CD14-positive monocyte (primary cell): ENCODE results near the gene TBCD. TPM values are rescaled to one million over a fixed set of nuclear protein-coding genes. Genes with fewer than 3 reads are reported as not detected.
A peak's percentile ranks its signal among the peaks of the same experiment; 100 is the strongest.

Experiments
- DNase-seq, 3 donors: peaks; one replicate each; pipeline ENCODE4 v3.0.0-alpha.2; 2011 to 2022
- H2AFZ ChIP-seq: 2 replicates; pipeline ENCODE4 v1.6.0; 2012; ENCODE audit warnings: mild to moderate bottlenecking, low read depth, low read length, inconsistent platforms; ENCODE audit not compliant: insufficient read depth, poor library complexity, severe bottlenecking
- H3K27ac ChIP-seq, 2 donors: 1 replicate in 1 of 2; 2 replicates in 1 of 2; pipeline ENCODE4 v1.5.1; 2012 to 2013; ENCODE audit warnings: low read length in 2 of 2, control low read depth in 1 of 2, inconsistent platforms in 1 of 2, low read depth in 1 of 2, mild to moderate bottlenecking in 1 of 2
- H3K27me3 ChIP-seq, 2 donors: one replicate each; pipeline versions ENCODE4 v1.6.0 to v1.6.1; 2011 to 2013; ENCODE audit warnings: low read length in 2 of 2; ENCODE audit not compliant: control insufficient read depth in 2 of 2, insufficient read depth in 2 of 2
- H3K36me3 ChIP-seq, 2 donors: replicated peaks in 1 of 2; 1 replicate in 1 of 2; 2 replicates in 1 of 2; pipeline versions ENCODE4 v1.5.1 to v1.6.1; 2012 to 2013; ENCODE audit warnings: low read length in 2 of 2, control low read depth in 1 of 2, inconsistent platforms in 1 of 2, mild to moderate bottlenecking in 1 of 2; ENCODE audit not compliant: insufficient read depth in 2 of 2, control insufficient read depth in 1 of 2
- H3K4me1 ChIP-seq, 2 donors: 1 replicate in 1 of 2; 2 replicates in 1 of 2; pipeline versions ENCODE4 v1.5.1 to v1.6.1; 2012 to 2013; ENCODE audit warnings: low read length in 2 of 2, control low read depth in 1 of 2, inconsistent platforms in 1 of 2, mild to moderate bottlenecking in 1 of 2, moderate library complexity in 1 of 2; ENCODE audit not compliant: insufficient read depth in 2 of 2, control insufficient read depth in 1 of 2
- H3K4me2 ChIP-seq: replicated peaks from 2 replicates; pipeline ENCODE3; 2012; ENCODE audit warnings: low read length, moderate library complexity, mild to moderate bottlenecking; ENCODE audit not compliant: poor library complexity, severe bottlenecking; ENCODE audit errors: extremely low read depth
- H3K4me3 ChIP-seq, 3 experiments: fragments of 200-600 bp in 1 of 3; sonication (generic) in 1 of 3; replicated peaks in 1 of 3; 1 replicate in 2 of 3; 2 replicates in 1 of 3; pipeline ENCODE4 v1.5.1; 2011 to 2013; ENCODE audit warnings: low read length in 3 of 3, mild to moderate bottlenecking in 3 of 3, control low read depth in 2 of 3, low read depth in 2 of 3, inconsistent platforms in 1 of 3, moderate library complexity in 1 of 3
- H3K79me2 ChIP-seq: 2 replicates; pipeline ENCODE4 v1.6.0; 2012; ENCODE audit warnings: mild to moderate bottlenecking, control low read depth, inconsistent platforms, low read length, moderate library complexity; ENCODE audit not compliant: insufficient read depth
- H3K9ac ChIP-seq: 2 replicates; pipeline ENCODE4 v1.6.0; 2017; ENCODE audit warnings: low read length, mild to moderate bottlenecking; ENCODE audit not compliant: insufficient read depth, poor library complexity, severe bottlenecking
- H3K9me3 ChIP-seq, 2 donors: replicated peaks in 1 of 2; 1 replicate in 1 of 2; 2 replicates in 1 of 2; pipeline versions ENCODE4 v1.5.1 to v1.6.1; 2012 to 2013; ENCODE audit warnings: low read length in 2 of 2, control low read depth in 1 of 2; ENCODE audit not compliant: control insufficient read depth in 1 of 2, insufficient read depth in 1 of 2
- H4K20me1 ChIP-seq: 2 replicates; pipeline ENCODE4 v1.6.0; 2012; ENCODE audit warnings: mild to moderate bottlenecking, low read length, control low read depth, moderate library complexity; ENCODE audit not compliant: insufficient read depth
- H3K27ac Mint-ChIP-seq, 7 donors: one replicate each; pipeline ENCODE4 v1.8.0; 2020; ENCODE audit warnings: mild to moderate bottlenecking in 7 of 7, mixed read lengths in 7 of 7, moderate library complexity in 6 of 7, inconsistent platforms in 2 of 7
- H3K27me3 Mint-ChIP-seq, 3 donors: one replicate each; pipeline ENCODE4 v1.8.0; 2021 to 2022; ENCODE audit warnings: low read depth in 3 of 3, mild to moderate bottlenecking in 3 of 3, mixed read lengths in 3 of 3, moderate library complexity in 3 of 3, inconsistent platforms in 1 of 3
- H3K36me3 Mint-ChIP-seq, 2 donors: one replicate each; pipeline ENCODE4 v1.8.0; 2020; ENCODE audit warnings: mixed read lengths in 2 of 2, inconsistent platforms in 1 of 2, mild to moderate bottlenecking in 1 of 2
- H3K4me1 Mint-ChIP-seq: one replicate; pipeline ENCODE4 v1.8.0; 2020; ENCODE audit warnings: mild to moderate bottlenecking, mixed read lengths
- H3K4me3 Mint-ChIP-seq, 2 donors: one replicate each; pipeline ENCODE4 v1.8.0; 2020; ENCODE audit warnings: mild to moderate bottlenecking in 2 of 2, mixed read lengths in 2 of 2, moderate library complexity in 1 of 2
- H3K9me3 Mint-ChIP-seq, 7 donors: one replicate each; pipeline ENCODE4 v1.8.0; 2020 to 2022; ENCODE audit warnings: mixed read lengths in 7 of 7, mild to moderate bottlenecking in 6 of 7, moderate library complexity in 6 of 7, inconsistent platforms in 2 of 7
- WGBS: methylation state at CpG from one replicate; pipeline ENCODE4 v1.1.5; 2013; ENCODE audit warnings: missing lambda C conversion rate; ENCODE audit not compliant: insufficient coverage; 5-methylcytosine and 5-hydroxymethylcytosine counted together
- intact Hi-C, 2 donors: fragments of 100-400 bp; cut with micrococcal nuclease; formaldehyde crosslinking; loops; one replicate each; pipeline versions ENCODE4 v1.15.0 to v1.15.1; 2023
- polyA plus RNA-seq, 3 donors: library from polyadenylated mRNA; depleted of rRNA in 1 of 3; unstranded in 2 of 3; stranded (reverse) in 1 of 3; fragments of 300-500 nt in 2 of 3; fragments of >200 nt in 1 of 3; fragmentation: Illumina TruSeq in 2 of 3; gene quantifications; 1 replicate in 2 of 3; 2 replicates in 1 of 3; pipeline ENCODE4 v1.2.3, GENCODE V29; 2012 to 2021
- TF ChIP-seq, protein P1 (sequence below): fragments of 200-600 bp; IDR thresholded peaks from one replicate; pipeline ENCODE4 v1.8.0; 2022; ENCODE audit warnings: antibody characterized with exemption, mild to moderate bottlenecking

The TBCD gene
- polyA plus RNA-seq, 3 donors = 54.7 to 74.0 (median 66.6) TPM

GRCh38 chr17:82734987-82735866 is 16.6 kb upstream of the TBCD start, which contains the start of gene FN3K:
FN3K (plus strand) TSS chr17:82735615; CDS start chr17:82735637, 22 bp downstream.
- Mint-ChIP-seq H3K27ac (no peak within 1 kb of the TSS), H3K4me1 (peaks cover 7% of the 10 kb centered on the region), H3K36me3 (peaks cover 12 to 31% of the 10 kb centered on the region in 2 donors), H3K27me3 (peaks cover 11 to 24% (median 22%) of the 10 kb centered on the region in 3 donors), H3K9me3 (peaks cover 12 to 34% (median 25%) of the 10 kb centered on the region in 7 donors), H3K4me3 (peak within 1 kb of the TSS; percentile 59 to 71)
- no peaks in the 10 kb centered on the region for H3K79me2 ChIP-seq
- intact Hi-C loops = no loop called here
- TF ChIP-seq, protein P1, sequence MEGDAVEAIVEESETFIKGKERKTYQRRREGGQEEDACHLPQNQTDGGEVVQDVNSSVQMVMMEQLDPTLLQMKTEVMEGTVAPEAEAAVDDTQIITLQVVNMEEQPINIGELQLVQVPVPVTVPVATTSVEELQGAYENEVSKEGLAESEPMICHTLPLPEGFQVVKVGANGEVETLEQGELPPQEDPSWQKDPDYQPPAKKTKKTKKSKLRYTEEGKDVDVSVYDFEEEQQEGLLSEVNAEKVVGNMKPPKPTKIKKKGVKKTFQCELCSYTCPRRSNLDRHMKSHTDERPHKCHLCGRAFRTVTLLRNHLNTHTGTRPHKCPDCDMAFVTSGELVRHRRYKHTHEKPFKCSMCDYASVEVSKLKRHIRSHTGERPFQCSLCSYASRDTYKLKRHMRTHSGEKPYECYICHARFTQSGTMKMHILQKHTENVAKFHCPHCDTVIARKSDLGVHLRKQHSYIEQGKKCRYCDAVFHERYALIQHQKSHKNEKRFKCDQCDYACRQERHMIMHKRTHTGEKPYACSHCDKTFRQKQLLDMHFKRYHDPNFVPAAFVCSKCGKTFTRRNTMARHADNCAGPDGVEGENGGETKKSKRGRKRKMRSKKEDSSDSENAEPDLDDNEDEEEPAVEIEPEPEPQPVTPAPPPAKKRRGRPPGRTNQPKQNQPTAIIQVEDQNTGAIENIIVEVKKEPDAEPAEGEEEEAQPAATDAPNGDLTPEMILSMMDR = no peak
- H3K4me2 ChIP-seq = peak within 1 kb of the TSS; percentile 75
- no peak within 1 kb of the TSS for H3K27ac ChIP-seq
- H3K27me3 ChIP-seq = peaks cover 0 to 12% of the 10 kb centered on the region in 2 donors
- no peaks in the 10 kb centered on the region for H4K20me1 ChIP-seq
- peaks cover 0 to 11% of the 10 kb centered on the region in 2 donors for H3K36me3 ChIP-seq
- peak within 1 kb of the TSS; percentile 71 for H2AFZ ChIP-seq
- H3K4me1 ChIP-seq = peaks cover 2 to 11% of the 10 kb centered on the region in 2 donors
- H3K9me3 ChIP-seq = peaks cover 18 to 30% of the 10 kb centered on the region in 2 donors
- H3K4me3 ChIP-seq = peak within 1 kb of the TSS; percentile 14 to 68 (median 29)
- 6% methylated on average over 96 of the region's 101 CpGs for WGBS
- DNase-seq = no peak
- H3K9ac ChIP-seq = peak within 1 kb of the TSS; percentile 32

DNA sequence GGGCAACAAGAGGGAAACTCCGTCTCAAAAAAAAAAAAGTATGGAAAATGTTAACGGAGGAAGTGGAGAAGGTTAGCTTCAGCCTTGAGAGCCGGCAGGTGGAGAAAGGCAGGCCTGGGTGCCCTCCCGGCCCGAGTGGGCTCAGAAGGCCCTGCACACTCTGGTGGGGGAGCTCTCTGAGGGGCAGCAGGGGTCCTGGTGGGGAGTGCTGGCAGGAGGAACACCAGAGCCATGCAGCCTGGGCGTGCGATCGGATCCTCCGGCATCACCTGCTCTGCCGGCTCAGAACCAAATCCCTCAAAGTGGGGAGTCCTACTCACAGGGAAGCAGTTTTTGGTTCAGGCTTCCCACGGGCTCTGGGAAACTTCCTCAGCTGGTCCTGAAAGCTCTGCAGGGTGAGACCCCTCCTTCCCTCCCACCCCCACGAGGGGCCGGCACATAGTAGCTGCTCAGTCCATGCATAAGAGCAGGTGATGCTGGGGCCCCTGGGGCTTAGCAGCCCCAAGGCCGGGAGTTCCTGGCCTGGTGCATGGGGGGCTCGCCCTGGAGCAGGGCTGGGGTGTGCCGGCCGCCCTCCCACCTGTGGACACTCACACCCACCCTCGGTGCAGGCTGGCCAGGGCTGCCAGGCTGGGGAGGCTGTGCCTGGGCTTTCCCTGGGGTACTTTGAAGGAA is 15.2 kb upstream of the TBCD start:
- no peak overlapping the region for H3K4me2 ChIP-seq
- H3K27me3 Mint-ChIP-seq = peaks cover 11 to 24% (median 22%) of the 10 kb centered on the region in 3 donors
- H3K4me1 ChIP-seq = peaks cover 2 to 11% of the 10 kb centered on the region in 2 donors
- H3K4me1 Mint-ChIP-seq = peaks cover 7% of the 10 kb centered on the region
- H3K27ac Mint-ChIP-seq = no peak overlapping the region
- H3K79me2 ChIP-seq = no peaks in the 10 kb centered on the region
- H3K27ac ChIP-seq = no peak overlapping the region
- TF ChIP-seq, protein P1 = no peak
- H2AFZ ChIP-seq = no peak overlapping the region
- H3K9ac ChIP-seq = no peak overlapping the region
- H4K20me1 ChIP-seq = no peaks in the 10 kb centered on the region
- peaks cover 19 to 46% (median 37%) of the 10 kb centered on the region in 7 donors for H3K9me3 Mint-ChIP-seq
- H3K4me3 Mint-ChIP-seq = peak overlapping the region in 1 of 2 donors; percentile 64
- DNase-seq = no peak
- H3K9me3 ChIP-seq = peaks cover 26 to 40% of the 10 kb centered on the region in 2 donors
- H3K36me3 ChIP-seq = peaks cover 0 to 11% of the 10 kb centered on the region in 2 donors
- no peak overlapping the region for H3K4me3 ChIP-seq
- WGBS = 93% methylated on average over 12 of the region's 18 CpGs
- intact Hi-C loops = no loop called here
- H3K36me3 Mint-ChIP-seq = peaks cover 11 to 24% of the 10 kb centered on the region in 2 donors
- H3K27me3 ChIP-seq = peaks cover 0 to 12% of the 10 kb centered on the region in 2 donors
